K562 (cell line): Measurements from ENCODE around the gene ABCC1. TPM values are rescaled to one million over a fixed set of nuclear protein-coding genes. Genes with fewer than 3 reads are reported as not detected.

Experiments used
- AFF1 ChIP-seq, 2 experiments: fragments of 450-650 bp; IDR thresholded peaks; 2 replicates each; pipeline ENCODE4 v1.6.1; 2018; ENCODE audit warnings: mild to moderate bottlenecking in 2 of 2, low read depth in 1 of 2; ENCODE audit not compliant: partially characterized antibody in 2 of 2
- ARNT ChIP-seq, 2 experiments: fragments of 450-650 bp; IDR thresholded peaks; 2 replicates each; pipeline ENCODE4 v1.6.1; 2016; ENCODE audit warnings: mild to moderate bottlenecking in 1 of 2
- ATF4 ChIP-seq: fragments of 450-650 bp; formaldehyde crosslinking; IDR thresholded peaks from 2 replicates; pipeline ENCODE4 v1.4.0; 2022; ENCODE audit warnings: mild to moderate bottlenecking, moderate library complexity
- CREM ChIP-seq: IDR thresholded peaks from 2 replicates; pipeline ENCODE4 v1.6.1; 2014; ENCODE audit warnings: antibody characterized with exemption, low read depth
- FOSL1 ChIP-seq: fragments of 200-800 bp; sonication (Bioruptor generic); conservative IDR thresholded peaks from 2 replicates; pipeline ENCODE4 v1.6.1; 2016; ENCODE audit warnings: missing genetic modification characterization, missing compliant biosample characterization
- GABPA ChIP-seq: fragments of 200-800 bp; sonication (Bioruptor generic); conservative IDR thresholded peaks from 2 replicates; pipeline ENCODE4 v1.6.1; 2016; ENCODE audit warnings: low read depth, missing genetic modification characterization, missing compliant biosample characterization
- GTF2F1 ChIP-seq: IDR thresholded peaks from 2 replicates; pipeline ENCODE4 v1.6.1; 2011; ENCODE audit warnings: low read depth, low read length, improper control_type of control experiment
- HDAC1 ChIP-seq, 2 experiments: fragments of 450-650 bp; IDR thresholded peaks; 2 replicates each; pipeline ENCODE4 v1.6.1; 2016 to 2017; ENCODE audit warnings: inconsistent platforms in 1 of 2, mild to moderate bottlenecking in 1 of 2, moderate library complexity in 1 of 2
- KDM1A ChIP-seq, 2 experiments: fragments of 450-650 bp; IDR thresholded peaks; 2 replicates each; pipeline ENCODE4 v1.6.1; 2016; ENCODE audit warnings: mild to moderate bottlenecking in 2 of 2
- KDM5B ChIP-seq: fragments of 200-600 bp; sonication (generic); IDR thresholded peaks from 2 replicates; pipeline ENCODE4 v1.6.1; 2012; ENCODE audit warnings: low read depth, mild to moderate bottlenecking, moderate library complexity, low read length, control low read depth, inconsistent platforms; ENCODE audit not compliant: insufficient replicate concordance
- MLLT1 ChIP-seq, 2 experiments: fragments of 450-650 bp; IDR thresholded peaks; 2 replicates each; pipeline ENCODE4 v1.6.1; 2016
- NFRKB ChIP-seq: fragments of 450-650 bp; IDR thresholded peaks from 2 replicates; pipeline ENCODE4 v1.6.1; 2016; ENCODE audit warnings: low read depth
- RAD51 ChIP-seq: fragments of 450-650 bp; IDR thresholded peaks from 2 replicates; pipeline ENCODE4 v1.7.1; 2016; ENCODE audit warnings: low read depth, mild to moderate bottlenecking, borderline replicate concordance
- RBBP5 ChIP-seq: fragments of 200-600 bp; sonication (generic); IDR thresholded peaks from 2 replicates; pipeline ENCODE4 v1.6.1; 2012; ENCODE audit warnings: borderline replicate concordance, mild to moderate bottlenecking, low read length, control low read depth, inconsistent platforms; ENCODE audit not compliant: insufficient read depth, poor library complexity, severe bottlenecking
- SMAD1 ChIP-seq: fragments of 150-350 bp; IDR thresholded peaks from 2 replicates; pipeline ENCODE4 v1.6.1; 2014; ENCODE audit warnings: low read length, low read depth; ENCODE audit not compliant: partially characterized antibody
- TEAD1 ChIP-seq, 2 experiments: fragments of 450-650 bp in 1 of 2; sonication (generic) in 1 of 2; formaldehyde crosslinking; IDR thresholded peaks; 2 replicates each; pipeline versions ENCODE4 v1.4.0 to v1.8.0; 2020 to 2022; ENCODE audit warnings: mild to moderate bottlenecking in 2 of 2, missing genetic modification reagents in 1 of 2
- ZNF395 ChIP-seq: fragments of 200-800 bp; sonication (Bioruptor generic); IDR thresholded peaks from 2 replicates; pipeline ENCODE4 v1.6.1; 2017; ENCODE audit warnings: missing genetic modification characterization, missing compliant biosample characterization
- ZNF408 ChIP-seq: fragments of 250-450 bp; sonication (Bioruptor Pico); IDR thresholded peaks from 2 replicates; pipeline ENCODE4 v1.4.0; 2020; ENCODE audit warnings: low read depth, mild to moderate bottlenecking, moderate library complexity
- polyA plus RNA-seq, 8 experiments: library from polyadenylated mRNA; depleted of rRNA in 4 of 8; stranded (reverse) in 5 of 8; unstranded in 3 of 8; fragments of >200 nt; fragmentation: Nextera tagmentation in 2 of 8; fragmentation: Illumina TruSeq in 1 of 8; extraction: Ambion mirVana in 2 of 8; extraction: Trizol in 1 of 8; gene quantifications; 2 replicates each; pipeline versions ENCODE4 v1.2.1 to v1.2.3, GENCODE V29; 2011 to 2014; ENCODE audit warnings: inconsistent platforms in 1 of 8, missing spikeins in 1 of 8
- total RNA-seq, 7 experiments: library from RNA; depleted of rRNA in 6 of 7; stranded (reverse); fragments of >200 nt in 6 of 7; fragmentation: Illumina TruSeq in 2 of 7; extraction: Trizol in 2 of 7; gene quantifications; 2 replicates each; pipeline versions ENCODE4 v1.2.1 to v1.2.3, GENCODE V29; 2011 to 2021; ENCODE audit warnings: low replicate concordance in 1 of 7

ABCC1 gene
- total and polyA plus RNA-seq, 9 of the 15 experiments (the other 6 are each of a cell fraction or from before 2014, with no cell fraction given), result 3.9 to 41.6 (median 10.0) TPM

GRCh38 chr16:16021988-16022682 lies 72.7 kb downstream of the ABCC1 start (continued):
- TF ChIP-seq ARNT (IDR thresholded peaks at IDR 0.05) (peak in 1 of 2 experiments; percentile 42; a peak in 1 of 4 replicates), HDAC1 (IDR thresholded peaks at IDR 0.05) (peak in 1 of 2 experiments; percentile 83; a peak in 1 of 4 replicates), CREM (peak; percentile 71), SMAD1 (peak; percentile 53), ZNF408 (no peak), MLLT1 (IDR thresholded peaks at IDR 0.05) (0 out of 4 replicates have a peak, but pooled peaks of 1 of the 2 experiments have one; percentile 48), GTF2F1 (no peak), AFF1 (IDR thresholded peaks at IDR 0.05; ENCODE audit: low read depth in 1 of 2, partially characterized antibody in 2 of 2) (peak; percentile 19 to 20), FOSL1 (tag) (peak; percentile 98), KDM5B (peak; percentile 70), RAD51 (no peak), KDM1A (IDR thresholded peaks at IDR 0.05) (peak; percentile 90 to 92), RBBP5 (peak; percentile 51), GABPA (tag) (peak; percentile 57; the same call in 1 of the 2 replicates), TEAD1 (CRISPR knock-in tag; IDR thresholded peaks at IDR 0.05) (peak in 1 of 2 experiments; percentile 64; a peak in 1 of 4 replicates), ATF4 (CRISPR knock-in tag) (0 out of 2 replicates have a peak, but pooled peaks have one; percentile 5), NFRKB (peak; percentile 93), ZNF395 (CRISPR knock-in tag) (peak; percentile 94)
